ENCODE data around the gene MATN3. TPM values are rescaled to one million over a fixed set of nuclear protein-coding genes. Genes with fewer than 3 reads are reported as not detected.
"Not testable (repeated sequence)": the region's sequence is repeated elsewhere in the genome, so short reads cannot be mapped to it uniquely, and the experiment has no call there.

Gene MATN3
- total RNA-seq, 1 experiment from 2014 or later: 18.1 TPM

DNA sequence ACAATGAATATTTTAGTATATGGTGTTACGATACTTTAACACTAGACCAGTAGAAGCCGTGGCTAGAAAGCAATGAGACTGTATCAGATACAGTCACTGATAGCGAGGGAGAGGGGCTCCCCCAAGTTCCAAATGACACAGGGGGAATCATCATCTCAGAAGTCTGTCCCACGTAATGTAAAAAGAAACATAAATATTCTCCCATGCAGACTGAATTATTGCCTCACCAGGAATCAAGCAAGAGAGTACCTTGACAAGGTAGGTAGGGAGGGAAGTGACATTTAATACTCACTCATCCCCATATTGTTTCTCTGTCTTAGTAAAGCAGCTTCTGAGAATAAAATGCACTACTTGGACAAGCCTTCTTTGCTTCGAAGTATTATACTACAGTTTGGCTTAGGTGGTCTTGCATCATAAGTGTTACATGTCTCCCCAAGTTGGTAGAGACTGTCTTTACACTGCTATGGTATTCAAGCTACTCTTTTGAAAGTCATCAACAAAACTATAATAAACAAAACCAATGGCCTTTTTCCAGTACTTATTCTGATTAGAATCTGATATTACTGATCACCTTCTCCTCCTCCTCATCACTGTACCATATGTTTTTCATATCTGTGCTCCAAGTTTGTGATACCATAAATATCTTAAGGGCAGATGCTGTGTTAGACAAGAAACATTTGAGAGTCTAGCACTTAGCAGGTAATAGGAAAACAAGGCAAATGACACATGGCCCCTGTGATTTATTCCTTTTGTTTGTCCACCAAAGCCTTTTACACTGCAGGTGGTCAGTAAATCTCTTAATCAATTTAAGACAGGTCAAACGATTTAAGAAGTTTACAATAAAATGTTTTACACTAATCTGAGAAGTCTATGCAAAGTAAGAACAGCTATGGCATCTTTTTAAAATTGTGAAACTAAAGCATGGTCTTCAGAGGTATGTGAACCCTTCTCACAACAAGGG, 36.3 kb upstream of the MATN3 start:
- H3K4me1 Mint-ChIP-seq (ENCODE audit: low read depth, unreplicated experiment): peaks cover 14% of the 10 kb centered on the region
- Histone ChIP-seq H3K9me3 (no peaks in the 10 kb centered on the region), H3K36me3 (ENCODE audit: control insufficient read depth, insufficient read depth, low read length) (no peaks in the 10 kb centered on the region), H3K4me1 (peaks cover 19% of the 10 kb centered on the region), H3K4me3 (ENCODE audit: low read depth, low read length) (no peak overlapping the region), H3K27me3 (replicated peaks; ENCODE audit: control insufficient read depth, insufficient read depth, low read length) (no peaks in the 10 kb centered on the region)
- no peak for TF ChIP-seq CTCF (IDR thresholded peaks at IDR 0.05; ENCODE audit: insufficient read depth in 1 of 2, low read depth in 1 of 2, low read length in 1 of 2, severe bottlenecking in 1 of 2, unreplicated experiment in 1 of 2)
- DNase-seq: no peak
- H3K27me3 Mint-ChIP-seq (ENCODE audit: insufficient read depth, unreplicated experiment): no peaks in the 10 kb centered on the region
- no peaks in the 10 kb centered on the region for H3K36me3 Mint-ChIP-seq (ENCODE audit: insufficient read depth, unreplicated experiment)
- H3K9me3 Mint-ChIP-seq (ENCODE audit: unreplicated experiment): no peaks in the 10 kb centered on the region
- no peak overlapping the region for H3K4me3 Mint-ChIP-seq (ENCODE audit: unreplicated experiment)
- CTCF ChIA-PET: no interaction called here
- BruUV-seq (replicated peaks): no TSS peak
- intact Hi-C loops (cut with micrococcal nuclease; ENCODE audit: unreplicated experiment): no loop called here
- POLR2A ChIA-PET: no interaction called here
- no peak overlapping the region for H3K27ac Mint-ChIP-seq (ENCODE audit: unreplicated experiment)

DNA sequence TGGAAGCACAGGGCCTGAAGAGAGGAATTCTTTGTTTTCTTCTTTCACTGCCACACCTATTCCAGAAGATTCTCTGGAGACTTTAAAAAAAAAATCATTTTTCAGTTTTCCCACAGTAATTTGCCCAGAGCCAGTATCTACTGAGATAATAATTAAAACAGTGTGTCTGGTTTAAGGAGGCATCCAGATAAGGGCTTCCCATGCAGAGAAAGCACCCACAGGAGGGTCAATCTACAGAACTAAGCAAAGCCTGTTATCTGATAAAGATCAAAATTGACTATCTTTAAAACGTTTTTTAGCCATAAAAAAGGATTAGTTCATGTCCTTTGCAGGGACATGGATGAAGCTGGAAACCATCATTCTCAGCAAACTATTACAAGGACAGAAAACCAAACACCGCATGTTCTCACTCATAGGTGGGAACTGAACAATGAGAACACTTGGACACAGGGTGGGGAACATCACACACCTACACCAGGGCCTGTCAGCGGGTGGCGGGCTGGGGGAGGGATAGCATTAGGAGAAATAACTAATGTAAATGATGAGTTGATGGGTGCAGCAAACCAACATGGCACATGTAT, 33.3 kb upstream of the MATN3 start:
- CTCF ChIA-PET; H3K36me3 ChIP-seq (ENCODE audit: control insufficient read depth, insufficient read depth, low read length); H3K36me3 Mint-ChIP-seq (ENCODE audit: insufficient read depth, unreplicated experiment); BruUV-seq (replicated peaks); H3K4me3 Mint-ChIP-seq (ENCODE audit: unreplicated experiment); POLR2A ChIA-PET; H3K27ac Mint-ChIP-seq (ENCODE audit: unreplicated experiment); H3K4me1 ChIP-seq; H3K27me3 Mint-ChIP-seq (ENCODE audit: insufficient read depth, unreplicated experiment); DNase-seq; H3K4me3 ChIP-seq (ENCODE audit: low read depth, low read length); H3K9me3 Mint-ChIP-seq (ENCODE audit: unreplicated experiment); intact Hi-C loops (cut with micrococcal nuclease; ENCODE audit: unreplicated experiment); H3K9me3 ChIP-seq; H3K27me3 ChIP-seq (replicated peaks; ENCODE audit: control insufficient read depth, insufficient read depth, low read length): not testable (repeated sequence)
- peaks cover 14% of the 10 kb centered on the region for H3K4me1 Mint-ChIP-seq (ENCODE audit: low read depth, unreplicated experiment)

DNA sequence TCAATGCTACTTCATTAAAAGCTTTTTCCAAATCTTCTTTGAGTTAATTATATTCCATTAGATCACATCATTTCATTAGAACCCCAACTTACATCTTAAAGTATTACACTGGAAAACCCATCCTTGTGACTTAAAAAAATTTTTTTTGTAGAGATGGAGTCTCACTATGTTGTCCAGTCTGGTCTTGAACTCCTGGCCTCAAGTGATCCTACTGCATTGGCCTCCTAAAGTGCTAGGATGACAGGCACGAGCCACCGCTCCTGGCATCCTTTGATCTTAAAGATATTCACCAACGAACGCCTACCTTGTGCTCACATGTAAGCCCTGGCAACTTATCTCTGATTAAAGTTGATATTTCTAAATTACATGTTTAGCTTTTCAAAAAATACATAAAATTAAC, 32.3 kb upstream of the MATN3 start:
- CTCF ChIA-PET: interaction anchor here (0.7 kb wide), 2 partner anchors 49 to 263 kb away, joined by 3 to 7 read pairs; no protein-coding TSS in a partner anchor
- H3K4me1 Mint-ChIP-seq (ENCODE audit: low read depth, unreplicated experiment): peaks cover 5% of the 10 kb centered on the region
- no peak overlapping the region for H3K4me3 Mint-ChIP-seq (ENCODE audit: unreplicated experiment)
- intact Hi-C loops (cut with micrococcal nuclease; ENCODE audit: unreplicated experiment): no loop called here
- H3K36me3 ChIP-seq (ENCODE audit: control insufficient read depth, insufficient read depth, low read length): no peaks in the 10 kb centered on the region; the same call in 1 of the 2 replicates
- peaks cover 8% of the 10 kb centered on the region for H3K36me3 Mint-ChIP-seq (ENCODE audit: insufficient read depth, unreplicated experiment)
- no peaks in the 10 kb centered on the region for H3K9me3 Mint-ChIP-seq (ENCODE audit: unreplicated experiment)
- H3K4me3 ChIP-seq (ENCODE audit: low read depth, low read length): no peak overlapping the region
- H3K4me1 ChIP-seq: peaks cover 8% of the 10 kb centered on the region; the same call in 1 of the 2 replicates
- BruUV-seq (replicated peaks): no TSS peak
- TF ChIP-seq CTCF (IDR thresholded peaks at IDR 0.05; ENCODE audit: insufficient read depth in 1 of 2, low read depth in 1 of 2, low read length in 1 of 2, severe bottlenecking in 1 of 2, unreplicated experiment in 1 of 2): no peak
- POLR2A ChIA-PET: no interaction called here
- no peaks in the 10 kb centered on the region for H3K27me3 Mint-ChIP-seq (ENCODE audit: insufficient read depth, unreplicated experiment)
- H3K27me3 ChIP-seq (replicated peaks; ENCODE audit: control insufficient read depth, insufficient read depth, low read length): no peaks in the 10 kb centered on the region
- DNase-seq: no peak
- H3K27ac Mint-ChIP-seq (ENCODE audit: unreplicated experiment): no peak overlapping the region
- H3K9me3 ChIP-seq: no peaks in the 10 kb centered on the region
